MM.1S (cell line): ENCODE data around the gene RAPGEF2.

Source experiments
- CTCF ChIP-seq: fragments of 300-600 bp; sonication (generic); IDR thresholded peaks from 2 replicates; pipeline ENCODE4 v1.5.1; 2016; ENCODE audit warnings: antibody characterized with exemption, low read length, mixed read lengths
- EZH2 ChIP-seq: fragments of 300-600 bp; sonication (generic); optimal IDR thresholded peaks from 2 replicates; pipeline ENCODE3; 2017; ENCODE audit warnings: low read depth, mild to moderate bottlenecking, antibody characterized with exemption, low read length, mixed read lengths
- EZH2phosphoT487 ChIP-seq: fragments of 300-600 bp; sonication (generic); IDR thresholded peaks from 2 replicates; pipeline ENCODE4 v1.6.1; 2018; ENCODE audit warnings: antibody characterized with exemption, low read length

- TF ChIP-seq CTCF = no peak
- TF ChIP-seq EZH2phosphoT487 = no peak
- no peak for TF ChIP-seq EZH2
These were observed 25.0 kb upstream of the RAPGEF2 start for GRCh38 chr4:159077702-159078495.
